Raji (cell line): ENCODE measurements around the gene ACER3.

Experiments used
- POLR2A ChIP-seq: IDR thresholded peaks from 2 replicates; pipeline ENCODE4 v1.6.1; 2011; ENCODE audit warnings: low read depth, low read length, control low read depth; ENCODE audit not compliant: insufficient read depth

Gene ACER3

DNA sequence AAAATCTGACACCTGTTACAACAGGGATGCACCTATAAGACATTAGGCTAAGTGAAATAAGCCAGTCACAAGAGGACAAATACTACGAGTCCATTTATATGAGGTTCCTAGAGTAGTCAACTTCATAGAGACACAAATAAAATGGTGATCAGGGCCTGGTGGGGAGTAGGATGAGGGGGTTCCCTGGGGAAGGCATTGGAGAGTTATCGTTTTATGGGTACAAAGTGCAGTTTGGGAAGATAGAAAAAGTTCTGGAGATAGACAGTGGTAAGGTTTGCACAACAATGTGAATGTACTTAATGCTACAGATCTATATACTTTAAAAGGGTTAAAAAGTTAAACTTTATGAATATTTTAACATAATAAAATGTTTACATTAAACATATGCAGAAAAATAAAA, 142.1 kb downstream of the ACER3 start:
- TF ChIP-seq POLR2A, result no peak

DNA sequence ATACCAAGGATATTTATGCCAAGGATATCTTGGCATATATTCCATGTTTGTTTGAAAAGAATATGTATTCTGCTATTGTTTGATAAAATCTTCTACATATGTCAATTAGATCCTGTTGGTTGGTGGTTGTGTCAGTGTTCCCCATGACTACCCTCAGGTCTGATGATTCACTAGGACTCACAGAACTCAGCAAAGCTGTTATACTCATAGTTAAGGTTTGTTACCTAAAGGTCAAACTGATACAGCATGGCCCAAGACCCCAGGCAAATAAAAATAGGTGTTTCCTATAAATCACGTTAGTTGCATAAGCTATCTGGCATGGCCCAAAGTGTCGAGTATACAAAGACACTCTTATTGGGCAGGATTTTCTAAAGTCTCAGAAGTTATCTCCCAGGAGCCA, 143.2 kb downstream of the ACER3 start:
- TF ChIP-seq POLR2A, result no peak

DNA sequence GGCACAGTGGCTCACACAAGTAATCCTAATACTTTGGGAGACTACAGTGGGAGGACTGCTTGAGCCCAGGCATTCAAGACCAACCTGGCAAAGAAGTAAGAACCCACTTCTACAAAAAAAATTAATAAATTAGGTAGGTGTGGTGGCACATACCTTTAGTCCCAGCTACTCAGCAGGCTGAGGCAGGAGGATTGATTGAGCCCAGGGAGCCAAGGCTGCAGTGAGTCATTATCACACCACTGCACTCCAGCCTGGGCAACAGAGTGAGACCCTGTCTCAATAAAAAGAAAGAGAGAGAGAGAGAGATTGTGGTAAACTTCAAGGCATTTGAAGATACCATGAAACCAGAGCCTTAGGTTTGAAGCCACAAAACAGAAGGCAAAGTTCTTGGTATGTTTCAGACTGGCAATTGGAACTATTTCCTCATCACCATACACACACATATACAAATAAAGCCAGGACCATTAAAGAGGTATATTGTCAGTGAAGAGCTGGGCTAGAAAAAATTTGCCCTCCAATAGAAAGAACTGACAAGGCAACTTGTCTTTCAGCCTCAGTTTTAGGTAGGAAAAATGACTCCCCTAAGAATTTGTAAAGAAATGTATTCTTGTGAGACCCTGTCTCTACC, 148.9 kb downstream of the ACER3 start:
- no peak for TF ChIP-seq POLR2A

DNA sequence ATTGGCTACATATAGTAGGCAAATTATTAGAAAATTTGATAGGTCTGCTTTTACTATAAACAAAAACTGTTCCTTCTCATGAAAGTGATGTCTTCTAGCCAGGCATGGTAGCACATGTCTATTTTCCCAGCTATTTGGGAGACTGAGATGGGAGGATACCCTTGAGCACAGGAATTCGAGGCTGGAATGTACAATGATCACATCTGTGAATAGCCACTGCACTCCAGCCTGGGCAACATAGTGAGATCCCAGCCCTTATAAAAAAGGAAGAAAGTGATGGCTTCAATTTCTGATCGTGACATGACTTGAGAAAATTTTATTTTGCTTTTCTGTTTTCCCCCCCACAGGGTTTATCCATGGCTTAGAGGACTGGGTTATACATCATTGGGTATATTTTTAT, 154.0 kb downstream of the ACER3 start:
- TF ChIP-seq POLR2A, result no peak

DNA sequence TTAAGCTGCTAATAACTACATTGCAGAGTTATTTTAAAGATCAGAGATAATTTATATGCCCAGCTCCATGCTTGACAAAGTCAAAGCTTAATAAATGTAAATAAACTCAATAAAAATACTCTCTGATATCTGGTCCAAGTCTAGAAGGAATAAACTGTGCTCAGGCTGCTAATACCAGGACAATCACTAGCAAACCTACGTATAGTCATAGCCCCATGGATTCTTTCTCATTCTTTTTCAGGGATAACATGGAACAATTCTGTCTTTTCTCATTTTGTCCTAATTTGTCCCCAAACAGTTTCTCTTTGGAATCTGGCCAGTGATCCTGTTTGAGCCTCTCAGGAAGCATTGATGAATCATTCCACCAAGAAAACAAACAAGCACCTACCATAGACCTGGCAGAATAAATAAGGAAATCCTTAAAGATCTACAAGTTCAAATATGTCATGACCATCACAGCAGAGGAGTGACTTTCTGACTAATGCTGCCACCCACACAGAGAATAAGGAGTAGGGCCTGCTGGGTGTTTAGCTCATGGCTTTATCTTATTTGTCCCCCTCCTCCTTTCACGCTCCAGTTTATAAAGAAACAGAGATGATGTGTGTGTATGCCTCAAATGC, 159.4 kb downstream of the ACER3 start:
- no peak for TF ChIP-seq POLR2A

DNA sequence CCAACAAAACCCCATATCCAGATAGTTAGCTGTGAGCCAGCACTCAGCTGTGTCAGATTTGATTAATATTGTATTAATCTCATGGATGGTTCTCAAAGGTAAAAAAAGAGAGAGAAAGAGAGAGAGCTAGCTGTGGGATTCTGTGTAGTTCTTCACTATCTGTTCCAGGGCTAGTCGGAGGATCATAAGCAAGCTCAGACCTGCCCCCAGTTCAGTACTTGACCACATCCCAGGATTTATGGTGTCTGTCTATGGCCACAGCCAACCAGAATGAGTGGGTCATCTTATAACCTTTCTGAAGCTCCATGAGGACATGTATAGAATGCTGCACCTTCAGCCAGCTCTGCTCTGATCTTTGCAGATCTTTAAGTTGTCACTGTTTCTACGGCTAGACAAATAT, 160.0 kb downstream of the ACER3 start:
- TF ChIP-seq POLR2A, result no peak

DNA sequence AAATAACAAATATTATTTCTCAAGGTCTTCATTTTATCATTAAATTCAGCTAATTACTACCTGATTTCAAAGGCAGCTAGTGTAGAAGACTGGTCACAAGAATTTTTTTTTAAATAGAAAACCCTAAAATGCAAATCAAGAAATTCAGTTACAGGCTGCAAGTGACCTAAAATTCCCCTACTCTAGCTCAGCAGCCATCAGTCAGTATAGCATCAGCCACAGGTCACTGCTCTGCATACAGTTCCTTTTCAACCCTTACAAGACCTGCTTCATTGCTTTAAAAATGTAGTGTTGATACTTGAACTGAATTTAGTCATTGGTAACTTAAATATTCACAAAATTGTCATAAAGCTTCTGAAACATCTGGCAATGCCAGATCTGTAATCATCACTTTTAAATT, 164.0 kb downstream of the ACER3 start:
- 0 out of 2 replicates have a peak, but pooled peaks have one; percentile 23 for TF ChIP-seq POLR2A

DNA sequence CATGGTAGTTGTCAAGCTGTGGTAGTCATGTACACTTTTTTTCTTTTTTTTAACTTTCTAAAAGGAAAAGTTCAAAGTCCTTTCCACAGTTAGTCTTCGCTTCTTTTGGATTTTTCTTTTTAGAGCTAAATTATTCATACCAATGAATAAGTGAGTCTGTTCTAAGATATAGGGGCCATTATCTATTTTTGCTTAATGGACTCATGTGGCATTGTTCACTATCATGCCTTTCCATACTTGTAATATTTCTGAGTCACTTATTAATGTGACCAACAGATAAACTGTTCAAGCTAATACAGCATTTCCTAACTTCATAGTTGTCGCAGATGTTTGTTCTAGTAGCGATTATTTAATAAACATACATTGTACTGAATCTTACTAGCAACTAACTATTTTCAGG, 165.5 kb downstream of the ACER3 start:
- no peak for TF ChIP-seq POLR2A

DNA sequence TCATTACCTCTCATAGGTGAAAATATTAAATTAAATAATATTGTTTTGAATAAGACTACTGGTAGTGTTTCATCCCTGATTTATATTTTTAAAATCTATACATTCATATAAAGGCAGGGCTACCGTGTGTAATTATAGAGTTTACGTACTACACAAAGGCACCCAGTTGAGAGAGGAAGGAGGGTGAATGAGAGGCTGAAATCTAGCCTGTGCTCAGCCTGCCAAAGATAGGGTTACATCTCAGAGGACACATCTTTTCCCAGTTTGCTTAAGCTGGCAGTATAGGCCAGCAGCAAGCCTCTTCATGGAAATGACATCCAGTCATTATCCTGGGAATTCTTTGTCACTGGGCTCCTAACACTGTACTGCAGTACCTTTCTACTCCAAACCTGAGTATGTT, 166.0 kb downstream of the ACER3 start:
- no peak for TF ChIP-seq POLR2A

DNA sequence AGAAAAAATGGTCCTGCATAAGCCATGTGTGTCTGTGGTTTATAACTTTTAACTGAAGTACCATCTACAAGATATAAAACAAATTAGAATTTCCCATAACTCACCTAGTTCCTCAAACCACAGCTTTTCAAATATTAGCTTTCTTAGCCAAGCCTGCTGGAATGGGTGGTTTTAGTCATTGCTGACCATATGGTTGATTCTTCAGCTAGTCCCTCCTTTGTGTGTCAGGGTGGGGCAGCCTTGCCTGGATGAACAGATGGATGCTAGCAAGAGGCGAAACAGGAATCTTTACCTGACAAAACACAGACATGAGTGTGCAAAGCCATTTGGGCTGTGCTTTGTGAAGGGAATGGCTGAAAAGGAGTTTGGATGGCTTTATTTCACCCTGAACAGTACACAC, 166.6 kb downstream of the ACER3 start:
- no peak for TF ChIP-seq POLR2A

DNA sequence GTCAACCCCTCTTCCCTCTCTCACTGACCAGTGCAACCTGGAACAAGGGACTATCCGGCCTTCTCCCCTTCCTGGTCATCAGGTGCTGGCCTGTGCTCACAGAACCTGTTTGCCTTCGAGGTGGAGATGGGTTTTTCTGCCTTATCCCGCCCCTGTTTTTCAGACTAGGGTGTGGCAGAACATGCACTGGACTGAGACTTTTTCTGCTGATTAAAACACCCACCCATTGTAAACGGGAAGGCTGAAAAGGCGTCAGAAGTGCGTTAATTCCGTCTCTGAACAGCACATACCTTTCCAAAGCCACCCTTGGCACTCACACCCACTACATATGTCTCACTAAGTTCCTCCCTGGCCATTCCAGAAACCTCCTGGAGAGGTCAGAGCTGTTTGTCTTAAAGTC, 169.1 kb downstream of the ACER3 start:
- TF ChIP-seq POLR2A, result no peak

DNA sequence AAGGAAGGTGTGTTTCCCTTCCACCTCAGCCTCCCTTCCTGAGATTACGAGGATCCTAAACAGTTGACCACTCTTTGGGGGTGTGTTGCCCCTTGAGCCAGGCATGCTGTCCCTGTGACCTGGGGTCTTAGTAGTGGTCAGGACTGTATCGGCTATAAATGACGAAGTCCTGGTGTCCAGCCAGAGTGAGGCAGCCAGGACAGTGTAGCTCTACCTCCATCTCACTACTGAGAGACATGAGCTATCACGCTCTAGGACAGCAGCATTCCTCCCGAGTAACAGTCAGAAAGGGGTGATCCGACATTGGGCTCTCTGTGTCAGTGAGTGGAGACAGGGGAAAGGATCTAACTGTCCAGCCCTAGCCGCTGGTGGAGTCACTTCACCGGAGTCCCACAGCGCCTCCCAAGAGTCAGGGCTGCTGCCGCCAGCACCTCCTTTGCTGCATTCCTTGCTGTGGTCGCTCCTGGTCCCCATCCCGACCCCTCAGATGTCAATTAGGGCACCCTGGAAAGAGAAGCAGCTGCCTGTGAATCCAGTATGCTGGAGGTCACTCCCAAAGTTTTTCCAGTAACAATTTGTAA, 170.2 kb downstream of the ACER3 start:
- no peak for TF ChIP-seq POLR2A

DNA sequence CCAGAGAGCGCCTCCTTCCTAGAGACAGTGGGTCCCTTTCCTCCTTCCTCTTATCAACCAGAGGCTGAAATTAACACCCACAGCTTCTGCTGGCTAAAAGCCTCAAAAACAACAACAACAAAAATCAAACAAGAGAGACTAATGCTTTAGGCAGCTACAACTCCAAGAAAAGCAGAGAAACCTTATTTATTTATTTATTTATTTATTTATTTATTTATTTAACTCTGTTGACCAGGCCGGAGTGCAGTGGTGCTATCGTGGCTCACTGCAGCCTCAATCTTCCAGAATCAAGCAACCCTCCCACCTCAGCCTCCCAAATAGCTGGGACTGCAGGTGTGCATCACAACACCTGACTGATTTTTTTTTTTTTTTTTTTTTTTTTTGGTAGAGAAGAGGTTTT, 170.9 kb downstream of the ACER3 start:
- no peak for TF ChIP-seq POLR2A

DNA sequence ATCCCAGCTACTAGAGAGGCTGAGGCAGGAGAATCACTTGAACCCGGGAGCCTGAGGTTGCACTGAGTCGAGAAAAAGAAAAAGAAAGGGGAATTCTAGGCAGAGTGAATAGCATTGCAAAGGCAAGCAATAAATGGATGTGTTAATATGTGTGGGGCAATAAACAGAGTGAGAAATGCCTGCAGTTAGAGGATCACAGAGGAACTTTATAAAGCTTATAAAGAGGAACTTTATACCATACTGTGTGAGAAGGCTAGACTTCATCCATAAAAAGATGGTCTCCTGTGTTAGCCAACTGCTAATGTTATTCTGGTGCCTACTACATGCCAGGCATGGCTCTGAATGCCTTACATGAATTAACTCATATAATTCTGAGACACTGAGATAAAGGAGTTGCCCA, 174.3 kb downstream of the ACER3 start:
- no peak for TF ChIP-seq POLR2A

DNA sequence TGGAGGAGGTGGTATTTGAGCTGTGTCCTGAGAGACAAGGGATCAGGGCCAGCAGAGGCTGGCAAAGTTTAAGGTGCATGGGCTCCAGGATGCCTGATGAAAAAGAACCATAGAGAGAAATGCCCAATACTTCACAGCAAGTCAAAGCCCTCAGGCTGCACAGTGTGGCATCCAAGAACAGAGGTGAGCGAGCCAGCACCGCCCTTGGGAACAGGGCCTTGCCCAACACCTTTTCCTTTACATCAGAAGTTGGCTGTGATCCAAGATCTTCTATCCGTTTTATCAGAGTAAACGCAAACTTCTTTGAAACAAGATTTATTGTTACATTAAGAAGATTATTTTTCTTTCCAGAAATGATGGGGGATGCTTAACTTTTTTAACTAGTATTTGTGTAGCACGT, 174.9 kb downstream of the ACER3 start:
- TF ChIP-seq POLR2A, result no peak

DNA sequence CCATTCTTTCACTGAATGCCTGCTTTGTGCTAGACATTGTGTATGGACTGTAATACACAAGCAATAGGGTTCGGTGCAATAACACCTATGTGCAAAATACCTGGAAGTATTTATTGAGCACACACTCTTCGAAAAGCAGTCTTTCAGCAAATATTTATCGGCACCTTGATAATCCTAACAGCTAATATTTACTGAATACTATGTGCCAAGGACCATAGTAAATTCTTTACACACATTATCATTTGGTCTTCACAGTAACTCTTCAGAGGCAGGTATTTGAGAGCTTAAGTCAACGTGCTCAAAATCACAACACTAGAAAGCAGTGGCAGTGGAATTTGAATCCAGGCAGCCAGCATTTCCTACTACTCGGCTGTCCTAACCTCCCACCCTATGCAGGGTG, 175.7 kb downstream of the ACER3 start:
- no peak for TF ChIP-seq POLR2A

DNA sequence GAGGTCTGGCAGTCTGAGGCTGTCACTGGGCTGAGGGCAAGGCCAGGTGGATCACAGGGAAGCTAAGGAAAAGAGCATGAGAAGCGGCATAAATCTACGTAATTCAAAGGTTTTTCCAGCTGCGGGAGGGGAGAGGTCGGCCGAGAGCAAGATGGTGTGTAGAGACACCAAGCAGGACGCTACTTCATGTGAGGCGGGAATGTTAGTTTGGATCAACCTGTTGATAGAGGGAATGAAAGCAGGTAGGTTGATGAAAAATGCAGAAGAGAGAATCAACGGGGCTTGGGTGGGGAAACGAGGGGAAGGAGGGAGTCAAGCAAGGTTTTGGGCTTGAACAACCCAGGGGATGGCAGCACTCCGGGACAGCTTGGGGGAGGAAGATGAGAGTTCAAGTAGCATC, 176.3 kb downstream of the ACER3 start:
- TF ChIP-seq POLR2A, result no peak
